Esophagus muscularis mucosa (tissue), 4 donors: ENCODE data around the gene ICAM1.

Experiments
- CTCF ChIP-seq, 3 experiments: fragments of 200-600 bp in 2 of 3; fragments of 450-650 bp in 1 of 3; sonication (generic) in 2 of 3; IDR thresholded peaks; one replicate each; pipeline ENCODE4 v1.5.1; 2017 to 2019; ENCODE audit warnings: antibody characterized with exemption in 3 of 3, mild to moderate bottlenecking in 2 of 3, moderate library complexity in 1 of 3
- EP300 ChIP-seq: sonication (generic); formaldehyde crosslinking; IDR thresholded peaks from one replicate; pipeline ENCODE4 v1.6.1; 2017; ENCODE audit warnings: antibody characterized with exemption
- POLR2A ChIP-seq: fragments of 450-650 bp; IDR thresholded peaks from one replicate; pipeline ENCODE4 v1.6.1; 2017; ENCODE audit warnings: antibody characterized with exemption, moderate library complexity, mild to moderate bottlenecking, low read depth
- POLR2AphosphoS5 ChIP-seq, 2 donors: sonication (generic); formaldehyde crosslinking; IDR thresholded peaks; one replicate each; pipeline ENCODE4 v1.6.1; 2017; ENCODE audit warnings: antibody characterized with exemption in 2 of 2

- TF ChIP-seq CTCF (IDR thresholded peaks at IDR 0.05) (no peak), EP300 (no peak), POLR2A (no peak), POLR2AphosphoS5 (IDR thresholded peaks at IDR 0.05) (no peak)
These were observed 9.0 kb downstream of the ICAM1 start for GRCh38 chr19:10279737-10280442.
